Fibroblast of skin of right biceps (primary cell): Measurements from ENCODE around the gene PEX1.
A peak's percentile ranks its signal among the peaks of the same experiment; 100 is the strongest.
"Not testable (repeated sequence)": the region's sequence is repeated elsewhere in the genome, so short reads cannot be mapped to it uniquely, and the experiment has no call there.

Source experiments
- DNase-seq: peaks from one replicate; pipeline ENCODE4 v3.0.0-alpha.2; 2013

PEX1 gene

GRCh38 chr7:92504563-92504962, 23.8 kb downstream of the PEX1 start:
- no peak for DNase-seq

- no peak for DNase-seq
Observed at GRCh38 chr7:92503767-92504166, 24.6 kb downstream of the PEX1 start.

GRCh38 chr7:92498557-92498956, 29.8 kb downstream of the PEX1 start:
- no peak for DNase-seq

- DNase-seq: no peak
Observed at GRCh38 chr7:92496876-92497275, 31.4 kb downstream of the PEX1 start.

- DNase-seq: no peak
Observed at GRCh38 chr7:92489634-92490033, 38.7 kb downstream of the PEX1 start.

GRCh38 chr7:92487804-92488203, 40.5 kb downstream of the PEX1 start:
- no peak for DNase-seq

GRCh38 chr7:92485974-92486373, 42.3 kb downstream of the PEX1 start:
- no peak for DNase-seq

- DNase-seq: no peak
Observed at GRCh38 chr7:92485267-92485892, 42.9 kb downstream of the PEX1 start.

- DNase-seq: not testable (repeated sequence)
Observed at GRCh38 chr7:92484226-92484625, 44.1 kb downstream of the PEX1 start.

- DNase-seq: not testable (repeated sequence)
Observed at GRCh38 chr7:92483624-92484023, 44.7 kb downstream of the PEX1 start.

GRCh38 chr7:92479146-92479545, 49.2 kb downstream of the PEX1 start:
- not testable (repeated sequence) for DNase-seq

GRCh38 chr7:92478711-92479110, 49.6 kb downstream of the PEX1 start:
- DNase-seq: no peak

- DNase-seq: no peak
Observed at GRCh38 chr7:92478095-92478494, 50.2 kb downstream of the PEX1 start.

GRCh38 chr7:92477681-92478080, 50.6 kb downstream of the PEX1 start, which contains the start of gene ERVW-1:
Gene ERVW-1 (minus strand): TSS chr7:92477946. CDS start chr7:92470381, 7,565 bp downstream.
- DNase-seq: not testable (repeated sequence)

- not testable (repeated sequence) for DNase-seq
Observed at GRCh38 chr7:92475851-92476590, 52.3 kb downstream of the PEX1 start.

- DNase-seq: not testable (repeated sequence)
Observed at GRCh38 chr7:92475261-92475770, 53.0 kb downstream of the PEX1 start.

GRCh38 chr7:92473989-92474388, 54.3 kb downstream of the PEX1 start:
- DNase-seq: not testable (repeated sequence)

GRCh38 chr7:92468589-92468988, 59.7 kb downstream of the PEX1 start:
- DNase-seq: not testable (repeated sequence)

GRCh38 chr7:92466682-92467081, 61.6 kb downstream of the PEX1 start:
- no peak for DNase-seq

GRCh38 chr7:92464515-92464914, 63.8 kb downstream of the PEX1 start:
- DNase-seq: no peak

- DNase-seq: no peak
Observed at GRCh38 chr7:92462560-92462959, 65.8 kb downstream of the PEX1 start.

GRCh38 chr7:92461027-92462003, 67.0 kb downstream of the PEX1 start:
- DNase-seq: peak; percentile 46

- DNase-seq: no peak
Observed at GRCh38 chr7:92460510-92460909, 67.8 kb downstream of the PEX1 start.
